Coronary artery (tissue), 2 donors: ENCODE results near the gene ANKHD1.
A peak's percentile ranks its signal among the peaks of the same experiment; 100 is the strongest.

ENCODE experiments used
- DNase-seq: peaks from one replicate; pipeline ENCODE4 v3.0.0-alpha.2; 2017; ENCODE audit warnings: low spot score
- H3K27ac ChIP-seq, 2 donors: fragments of 200-600 bp; sonication (generic); one replicate each; pipeline ENCODE4 v1.5.1; 2016 to 2019
- H3K4me3 ChIP-seq: fragments of 200-600 bp; sonication (generic); 2 replicates; pipeline ENCODE4 v1.5.1; 2016; ENCODE audit warnings: mild to moderate bottlenecking, moderate library complexity
- TF ChIP-seq, protein P1 (sequence below): fragments of 200-600 bp; sonication (generic); IDR thresholded peaks from one replicate; pipeline ENCODE4 v1.5.1; 2019; ENCODE audit warnings: antibody characterized with exemption

The ANKHD1 gene

GRCh38 chr5:140567136-140567818, 165.6 kb downstream of the ANKHD1 start:
- DNase-seq: no peak
- H3K4me3 ChIP-seq: no peak overlapping the region
- TF ChIP-seq, protein P1, sequence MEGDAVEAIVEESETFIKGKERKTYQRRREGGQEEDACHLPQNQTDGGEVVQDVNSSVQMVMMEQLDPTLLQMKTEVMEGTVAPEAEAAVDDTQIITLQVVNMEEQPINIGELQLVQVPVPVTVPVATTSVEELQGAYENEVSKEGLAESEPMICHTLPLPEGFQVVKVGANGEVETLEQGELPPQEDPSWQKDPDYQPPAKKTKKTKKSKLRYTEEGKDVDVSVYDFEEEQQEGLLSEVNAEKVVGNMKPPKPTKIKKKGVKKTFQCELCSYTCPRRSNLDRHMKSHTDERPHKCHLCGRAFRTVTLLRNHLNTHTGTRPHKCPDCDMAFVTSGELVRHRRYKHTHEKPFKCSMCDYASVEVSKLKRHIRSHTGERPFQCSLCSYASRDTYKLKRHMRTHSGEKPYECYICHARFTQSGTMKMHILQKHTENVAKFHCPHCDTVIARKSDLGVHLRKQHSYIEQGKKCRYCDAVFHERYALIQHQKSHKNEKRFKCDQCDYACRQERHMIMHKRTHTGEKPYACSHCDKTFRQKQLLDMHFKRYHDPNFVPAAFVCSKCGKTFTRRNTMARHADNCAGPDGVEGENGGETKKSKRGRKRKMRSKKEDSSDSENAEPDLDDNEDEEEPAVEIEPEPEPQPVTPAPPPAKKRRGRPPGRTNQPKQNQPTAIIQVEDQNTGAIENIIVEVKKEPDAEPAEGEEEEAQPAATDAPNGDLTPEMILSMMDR: no peak
- no peak overlapping the region for H3K27ac ChIP-seq

GRCh38 chr5:140567871-140568270, 166.2 kb downstream of the ANKHD1 start:
- Histone ChIP-seq H3K27ac (peak overlapping the region in 1 of 2 donors; percentile 61), H3K4me3 (no peak overlapping the region)
- TF ChIP-seq, protein P1: no peak
- no peak for DNase-seq

DNA sequence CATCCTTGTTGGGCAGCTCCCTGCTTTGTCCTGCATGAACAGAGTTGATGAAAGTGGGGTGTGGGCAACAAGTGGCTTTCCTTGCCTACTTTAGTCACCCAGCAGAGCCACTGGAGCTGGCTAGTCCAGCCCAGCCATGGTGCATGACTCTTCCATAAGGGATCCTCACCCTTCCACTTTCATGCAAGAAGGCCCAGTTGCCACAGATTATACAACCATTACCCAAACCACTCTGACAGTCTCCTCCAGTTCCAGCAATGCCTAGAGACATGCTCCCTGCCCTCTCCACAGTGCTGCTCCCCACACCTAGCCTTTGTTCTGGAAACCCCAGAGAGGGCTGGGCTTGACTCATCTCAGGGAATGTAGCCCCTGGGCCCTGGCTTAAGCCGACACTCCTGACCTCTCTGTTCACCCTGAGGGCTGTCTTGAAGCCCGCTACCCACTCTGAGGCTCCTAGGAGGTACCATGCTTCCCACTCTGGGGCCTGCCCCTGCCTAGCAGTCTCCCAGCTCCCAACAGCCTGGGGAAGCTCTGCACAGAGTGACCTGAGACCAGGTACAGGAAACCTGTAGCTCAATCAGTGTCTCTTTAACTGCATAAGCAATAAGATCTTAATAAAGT, 166.9 kb downstream of the ANKHD1 start:
- no peak for DNase-seq
- TF ChIP-seq, protein P1: no peak
- Histone ChIP-seq H3K4me3 (no peak overlapping the region), H3K27ac (peak overlapping the region; percentile 4 to 61)

- Histone ChIP-seq H3K27ac (peak overlapping the region; percentile 4 to 61), H3K4me3 (no peak overlapping the region)
- TF ChIP-seq, protein P1: no peak
- no peak for DNase-seq
These were observed 167.6 kb downstream of the ANKHD1 start for GRCh38 chr5:140569197-140569596.

DNA sequence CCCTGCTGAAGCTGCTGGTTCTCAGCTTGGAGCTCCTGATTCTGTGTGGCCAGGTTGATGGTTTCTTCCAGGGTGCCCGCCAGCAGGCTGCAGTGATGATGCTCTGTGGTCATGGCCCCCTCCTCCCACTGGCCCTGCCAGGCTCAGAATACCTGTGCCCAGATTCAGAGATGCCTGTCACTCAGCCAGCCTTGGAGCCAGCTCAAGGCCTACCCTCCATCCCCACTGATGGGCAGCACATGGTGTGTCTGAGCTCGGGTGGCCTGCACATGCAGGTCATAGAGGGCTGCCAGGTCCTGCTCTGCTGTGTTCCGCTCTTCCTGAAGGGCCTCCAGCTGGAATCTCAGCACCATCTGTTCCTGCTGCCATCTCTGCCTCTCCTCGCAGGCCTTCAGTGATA, 168.4 kb downstream of the ANKHD1 start:
- no peak for DNase-seq
- peak overlapping the region in 1 of 2 donors; percentile 61 for H3K27ac ChIP-seq
- TF ChIP-seq, protein P1: no peak
- no peak overlapping the region for H3K4me3 ChIP-seq

DNA sequence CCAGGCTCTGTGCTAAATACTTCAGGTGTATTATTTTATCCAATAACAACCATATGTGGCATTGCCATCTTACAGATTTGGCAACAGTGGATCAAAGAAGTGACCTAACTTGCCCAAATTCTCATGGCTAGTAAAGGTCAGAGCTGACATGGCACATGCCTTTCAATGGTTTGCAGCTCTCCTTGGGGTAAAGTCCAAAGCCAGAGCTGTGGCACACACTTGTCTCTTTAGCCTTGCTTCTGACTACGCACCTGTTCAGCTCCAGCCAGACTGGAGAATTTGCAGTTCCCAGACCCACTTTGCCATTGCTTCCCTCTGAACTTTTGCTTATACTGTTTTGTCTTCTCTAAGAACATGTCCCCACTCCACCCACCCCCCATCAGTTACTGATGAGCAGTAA, 168.9 kb downstream of the ANKHD1 start:
- DNase-seq: no peak
- Histone ChIP-seq H3K4me3 (no peak overlapping the region), H3K27ac (peak overlapping the region in 1 of 2 donors; percentile 61)
- TF ChIP-seq, protein P1: no peak

GRCh38 chr5:140571105-140571504, 169.5 kb downstream of the ANKHD1 start:
- no peak for DNase-seq
- peak overlapping the region in 1 of 2 donors; percentile 61 for H3K27ac ChIP-seq

More at GRCh38 chr5:140571105-140571504, 169.5 kb downstream of the ANKHD1 start:
- no peak overlapping the region for H3K4me3 ChIP-seq
- TF ChIP-seq, protein P1: no peak
